ENCODE results near the gene MDH2.
"Not testable (repeated sequence)": the region's sequence is repeated elsewhere in the genome, so short reads cannot be mapped to it uniquely, and the experiment has no call there.

The MDH2 gene

GRCh38 chr7:76009672-76010600 lies 38.0 kb upstream of the MDH2 start:
- no peak for TF ChIP-seq CTCF (IDR thresholded peaks at IDR 0.05; ENCODE audit: low read depth, low read length)
- DNase-seq (ENCODE audit: extremely low read depth, low read depth): no peak

GRCh38 chr7:76011442-76011861 lies 36.5 kb upstream of the MDH2 start:
- TF ChIP-seq CTCF (IDR thresholded peaks at IDR 0.05; ENCODE audit: low read depth, low read length): no peak
- DNase-seq (ENCODE audit: extremely low read depth, low read depth): peak; percentile 76

- no peak for TF ChIP-seq CTCF (IDR thresholded peaks at IDR 0.05; ENCODE audit: low read depth, low read length)
- no peak for DNase-seq (ENCODE audit: extremely low read depth, low read depth)
Measured at GRCh38 chr7:76016191-76016947, 31.5 kb upstream of the MDH2 start.

GRCh38 chr7:76018520-76018919 lies 29.4 kb upstream of the MDH2 start:
- DNase-seq (ENCODE audit: extremely low read depth, low read depth): not testable (repeated sequence)

- DNase-seq (ENCODE audit: extremely low read depth, low read depth): peak; percentile 25
- TF ChIP-seq CTCF (IDR thresholded peaks at IDR 0.05; ENCODE audit: low read depth, low read length): peak; percentile 94
Measured at GRCh38 chr7:76020031-76020714, 27.7 kb upstream of the MDH2 start.

- no peak for TF ChIP-seq CTCF (IDR thresholded peaks at IDR 0.05; ENCODE audit: low read depth, low read length)
- no peak for DNase-seq (ENCODE audit: extremely low read depth, low read depth)
Measured at GRCh38 chr7:76022026-76022780, 25.7 kb upstream of the MDH2 start.

GRCh38 chr7:76023002-76023401 lies 24.9 kb upstream of the MDH2 start:
- no peak for TF ChIP-seq CTCF (IDR thresholded peaks at IDR 0.05; ENCODE audit: low read depth, low read length)
- no peak for DNase-seq (ENCODE audit: extremely low read depth, low read depth)

- DNase-seq (ENCODE audit: extremely low read depth, low read depth): not testable (repeated sequence)
Measured at GRCh38 chr7:76029682-76030081, 18.2 kb upstream of the MDH2 start.

All from AG09319 (cell line).